ENCODE measurements around the gene KRTAP23-1. TPM values are rescaled to one million over a fixed set of nuclear protein-coding genes. Genes with fewer than 3 reads are reported as not detected.

KRTAP23-1 gene
- total RNA-seq, 1 experiment from 2014 or later, result not detected

DNA sequence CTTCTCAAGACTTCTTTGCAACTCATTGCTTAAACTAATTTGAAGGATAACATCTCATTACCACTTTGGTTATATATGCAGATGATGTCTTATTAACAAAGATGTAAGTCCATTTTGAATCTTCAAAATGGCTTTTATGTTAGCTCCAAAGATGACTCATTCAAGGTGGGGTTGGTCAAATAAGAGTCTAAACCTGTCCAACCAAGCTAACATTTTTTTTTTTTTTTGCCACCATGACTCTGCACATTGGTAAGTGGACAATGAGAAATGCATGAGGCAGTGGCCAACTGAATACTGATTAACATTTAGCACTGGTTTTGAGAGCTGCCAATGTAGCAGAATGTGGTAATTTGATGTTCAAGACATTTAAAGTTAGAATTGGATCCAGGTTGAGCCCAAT is 10.6 kb downstream of the KRTAP23-1 start:
- no peak overlapping the region for H3K4me3 ChIP-seq (ENCODE audit: low read depth, low read length, poor library complexity, severe bottlenecking)
- intact Hi-C loops (cut with micrococcal nuclease; ENCODE audit: unreplicated experiment), result no loop called here
- no TSS peak for BruUV-seq (replicated peaks)
- no peaks in the 10 kb centered on the region for H3K4me1 ChIP-seq (ENCODE audit: insufficient read depth, low read length, poor library complexity, severe bottlenecking)
- H3K27me3 ChIP-seq (replicated peaks; ENCODE audit: insufficient read depth, low read depth, low read length, poor library complexity), result no peaks in the 10 kb centered on the region
- H3K36me3 ChIP-seq (ENCODE audit: insufficient read depth, low read length, poor library complexity, severe bottlenecking), result no peaks in the 10 kb centered on the region
- no peak for DNase-seq (ENCODE audit: low spot score)
- H3K9me3 ChIP-seq (ENCODE audit: low read depth, low read length, poor library complexity, severe bottlenecking), result no peaks in the 10 kb centered on the region
- ChIA-PET POLR2A (ENCODE audit: low non-redundant PET) (no interaction called here), CTCF (interaction anchor here (0.6 kb wide), 1 partner anchor 902 kb away, joined by 6 read pairs; no protein-coding TSS in a partner anchor)
- H3K27ac ChIP-seq (ENCODE audit: low read depth, low read length, poor library complexity, severe bottlenecking), result no peak overlapping the region
- TF ChIP-seq EZH2 (IDR thresholded peaks at IDR 0.05; ENCODE audit: borderline replicate concordance, low read depth, low read length, poor library complexity, severe bottlenecking), result no peak
- no peak for TF ChIP-seq CTCF (conservative IDR thresholded peaks at IDR 0.05; ENCODE audit: low read depth, low read length)

GRCh38 chr21:30337276-30337744 is 11.1 kb downstream of the KRTAP23-1 start, which contains the start of gene KRTAP27-1:
Gene KRTAP27-1 (minus strand): TSS chr21:30337694. CDS start chr21:30337668, 26 bp downstream.
- H3K4me3 ChIP-seq (ENCODE audit: low read depth, low read length, poor library complexity, severe bottlenecking), result no peak within 1 kb of the TSS
- intact Hi-C loops (cut with micrococcal nuclease; ENCODE audit: unreplicated experiment), result no loop called here

DNA sequence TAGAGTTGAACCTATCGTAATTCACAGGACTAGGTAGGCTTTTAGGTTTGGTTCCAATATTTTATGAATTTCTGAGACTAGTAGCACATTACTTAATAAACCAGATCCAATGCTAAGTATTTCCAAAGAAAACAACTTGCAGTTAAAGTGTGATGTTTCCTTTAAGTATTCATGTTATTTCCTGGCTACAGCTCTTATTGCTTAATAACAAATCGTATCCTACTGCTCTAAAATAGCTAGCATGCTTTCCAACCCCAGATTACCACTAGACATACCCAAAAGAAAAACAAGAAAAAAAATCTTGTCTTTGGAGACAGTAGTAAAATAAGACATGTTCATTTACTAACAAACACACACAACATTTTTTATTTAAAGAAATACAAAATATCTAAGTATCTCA is 11.8 kb downstream of the KRTAP23-1 start:
- Histone ChIP-seq H3K4me1 (ENCODE audit: insufficient read depth, low read length, poor library complexity, severe bottlenecking) (no peaks in the 10 kb centered on the region), H3K9me3 (ENCODE audit: low read depth, low read length, poor library complexity, severe bottlenecking) (no peaks in the 10 kb centered on the region), H3K36me3 (ENCODE audit: insufficient read depth, low read length, poor library complexity, severe bottlenecking) (no peaks in the 10 kb centered on the region), H3K27ac (ENCODE audit: low read depth, low read length, poor library complexity, severe bottlenecking) (no peak overlapping the region), H3K27me3 (replicated peaks; ENCODE audit: insufficient read depth, low read depth, low read length, poor library complexity) (peaks cover 2% of the 10 kb centered on the region), H3K4me3 (ENCODE audit: low read depth, low read length, poor library complexity, severe bottlenecking) (no peak overlapping the region)
- ChIA-PET POLR2A (ENCODE audit: low non-redundant PET) (no interaction called here), CTCF (no interaction called here)
- TF ChIP-seq CTCF (conservative IDR thresholded peaks at IDR 0.05; ENCODE audit: low read depth, low read length), result no peak
- no peak for TF ChIP-seq EZH2 (IDR thresholded peaks at IDR 0.05; ENCODE audit: borderline replicate concordance, low read depth, low read length, poor library complexity, severe bottlenecking)
- no peak for DNase-seq (ENCODE audit: low spot score)
- no TSS peak for BruUV-seq (replicated peaks)
- intact Hi-C loops (cut with micrococcal nuclease; ENCODE audit: unreplicated experiment), result no loop called here

More at GRCh38 chr21:30337276-30337744, 11.1 kb downstream of the KRTAP23-1 start, which contains the start of gene KRTAP27-1:
- BruUV-seq (replicated peaks), result no TSS peak
- H3K36me3 ChIP-seq (ENCODE audit: insufficient read depth, low read length, poor library complexity, severe bottlenecking), result no peaks in the 10 kb centered on the region
- ChIA-PET POLR2A (ENCODE audit: low non-redundant PET) (no interaction called here), CTCF (no interaction called here)
- H3K27me3 ChIP-seq (replicated peaks; ENCODE audit: insufficient read depth, low read depth, low read length, poor library complexity), result no peaks in the 10 kb centered on the region
- DNase-seq (ENCODE audit: low spot score), result no peak
- no peaks in the 10 kb centered on the region for H3K4me1 ChIP-seq (ENCODE audit: insufficient read depth, low read length, poor library complexity, severe bottlenecking)
- H3K9me3 ChIP-seq (ENCODE audit: low read depth, low read length, poor library complexity, severe bottlenecking), result no peaks in the 10 kb centered on the region
- H3K27ac ChIP-seq (ENCODE audit: low read depth, low read length, poor library complexity, severe bottlenecking), result no peak within 1 kb of the TSS
- TF ChIP-seq EZH2 (IDR thresholded peaks at IDR 0.05; ENCODE audit: borderline replicate concordance, low read depth, low read length, poor library complexity, severe bottlenecking) (no peak), CTCF (conservative IDR thresholded peaks at IDR 0.05; ENCODE audit: low read depth, low read length) (no peak)

Data from A673 (cell line).